GM23338 (cell line): ENCODE data around the gene PLA2R1. TPM values are rescaled to one million over a fixed set of nuclear protein-coding genes. Genes with fewer than 3 reads are reported as not detected.

Experiments
- ATAC-seq: fragments of 200-7000 bp; cut with Tn5 transposase; 3 replicates; pipeline ENCODE4 v1.9.1; 2020
- DNase-seq: peaks from one replicate; pipeline ENCODE4 v3.0.0-alpha.2; 2015; ENCODE audit warnings: low spot score
- H2AFZ ChIP-seq: fragments of 200-600 bp; sonication (generic); 2 replicates; pipeline ENCODE4 v1.8.0; 2016; ENCODE audit warnings: antibody characterized with exemption, mild to moderate bottlenecking, moderate library complexity
- H3F3A ChIP-seq: fragments of 200-600 bp; sonication (generic); replicated peaks from 2 replicates; pipeline ENCODE4 v1.8.0; 2017; ENCODE audit warnings: antibody characterized with exemption, mixed run types, low read depth
- H3K27ac ChIP-seq: fragments of 200-600 bp; sonication (generic); 2 replicates; pipeline ENCODE4 v1.6.1; 2016; ENCODE audit warnings: low read depth
- H3K27me3 ChIP-seq: fragments of 200-600 bp; sonication (generic); 2 replicates; pipeline ENCODE4 v1.8.0; 2016; ENCODE audit warnings: mild to moderate bottlenecking, mixed run types, moderate library complexity; ENCODE audit not compliant: insufficient read depth
- H3K36me3 ChIP-seq: fragments of 200-600 bp; sonication (generic); 2 replicates; pipeline ENCODE4 v1.8.0; 2016; ENCODE audit warnings: mild to moderate bottlenecking; ENCODE audit not compliant: insufficient read depth
- H3K4me1 ChIP-seq: fragments of 200-600 bp; sonication (generic); 2 replicates; pipeline ENCODE4 v1.8.0; 2016; ENCODE audit warnings: mild to moderate bottlenecking, moderate library complexity; ENCODE audit not compliant: insufficient read depth
- H3K4me2 ChIP-seq: fragments of 200-600 bp; sonication (generic); 2 replicates; pipeline ENCODE4 v1.7.1; 2017; ENCODE audit warnings: mixed run types
- H3K4me3 ChIP-seq: fragments of 200-600 bp; sonication (generic); 2 replicates; pipeline ENCODE4 v1.6.1; 2016; ENCODE audit warnings: mixed run types
- H3K79me2 ChIP-seq: fragments of 200-600 bp; sonication (generic); replicated peaks from 2 replicates; pipeline ENCODE4 v1.8.0; 2017; ENCODE audit warnings: mild to moderate bottlenecking; ENCODE audit not compliant: insufficient read depth
- H3K9me2 ChIP-seq: fragments of 200-600 bp; sonication (generic); 2 replicates; pipeline ENCODE4 v1.8.0; 2017; ENCODE audit not compliant: insufficient read depth
- H4K20me1 ChIP-seq: fragments of 200-600 bp; sonication (generic); replicated peaks from 2 replicates; pipeline ENCODE4 v1.8.0; 2017; ENCODE audit warnings: mild to moderate bottlenecking; ENCODE audit not compliant: insufficient read depth
- H3K27ac Mint-ChIP-seq: 2 replicates; pipeline ENCODE4 v1.8.0; 2020; ENCODE audit warnings: inconsistent platforms, mild to moderate bottlenecking, moderate library complexity, mixed read lengths
- H3K27me3 Mint-ChIP-seq: 3 replicates; pipeline ENCODE4 v1.8.0; 2022; ENCODE audit warnings: low read depth, mild to moderate bottlenecking, moderate library complexity, mixed read lengths, inconsistent platforms; ENCODE audit not compliant: insufficient read depth, poor library complexity
- H3K36me3 Mint-ChIP-seq: 3 replicates; pipeline ENCODE4 v1.8.0; 2021; ENCODE audit warnings: low read depth, mild to moderate bottlenecking, inconsistent platforms, moderate library complexity, mixed read lengths
- H3K4me1 Mint-ChIP-seq: 3 replicates; pipeline ENCODE4 v1.8.0; 2020; ENCODE audit warnings: mild to moderate bottlenecking, inconsistent platforms, mixed read lengths
- H3K4me3 Mint-ChIP-seq: 3 replicates; pipeline ENCODE4 v1.8.0; 2021; ENCODE audit warnings: moderate library complexity, mild to moderate bottlenecking, inconsistent platforms, mixed read lengths
- H3K9me3 Mint-ChIP-seq: 3 replicates; pipeline ENCODE4 v1.8.0; 2020; ENCODE audit warnings: moderate library complexity, mild to moderate bottlenecking, inconsistent platforms, mixed read lengths
- CREB1 ChIP-seq: fragments of 250-450 bp; sonication (Bioruptor Pico); IDR thresholded peaks from 2 replicates; pipeline ENCODE4 v1.5.0; 2020; ENCODE audit warnings: low read depth, mild to moderate bottlenecking, moderate library complexity
- CTCF ChIP-seq, 2 experiments: fragments of 200-600 bp in 1 of 2; sonication (generic) in 1 of 2; conservative IDR thresholded peaks; 2 replicates each; pipeline versions ENCODE4 v1.5.1 to v1.6.1; 2016 to 2017; ENCODE audit warnings: antibody characterized with exemption in 2 of 2, low read depth in 2 of 2, mild to moderate bottlenecking in 2 of 2, moderate library complexity in 1 of 2
- ETS1 ChIP-seq: IDR thresholded peaks from 2 replicates; pipeline ENCODE4 v1.6.1; 2016; ENCODE audit warnings: antibody characterized with exemption
- EZH2 ChIP-seq: fragments of 200-600 bp; sonication (generic); IDR thresholded peaks from one replicate; pipeline ENCODE4 v1.8.0; 2017; ENCODE audit warnings: antibody characterized with exemption, mild to moderate bottlenecking, low read depth; ENCODE audit not compliant: unreplicated experiment
- EZH2phosphoT487 ChIP-seq: fragments of 200-600 bp; sonication (generic); IDR thresholded peaks from one replicate; pipeline ENCODE4 v1.8.1; 2018; ENCODE audit warnings: antibody characterized with exemption; ENCODE audit not compliant: unreplicated experiment
- JUNB ChIP-seq: IDR thresholded peaks from one replicate; pipeline ENCODE4 v1.6.1; 2016; ENCODE audit warnings: antibody characterized with exemption; ENCODE audit not compliant: unreplicated experiment
- ZNF114 ChIP-seq: fragments of 250-450 bp; sonication (Bioruptor Pico); IDR thresholded peaks from 2 replicates; pipeline ENCODE4 v1.5.0; 2020; ENCODE audit warnings: mild to moderate bottlenecking, moderate library complexity
- ZNF331 ChIP-seq: fragments of 250-450 bp; sonication (Bioruptor Pico); IDR thresholded peaks from 2 replicates; pipeline ENCODE4 v1.5.0; 2020; ENCODE audit warnings: low read depth, mild to moderate bottlenecking, moderate library complexity
- ZNF462 ChIP-seq: fragments of 250-450 bp; sonication (Bioruptor Pico); IDR thresholded peaks from 2 replicates; pipeline ENCODE4 v1.5.0; 2020; ENCODE audit warnings: mild to moderate bottlenecking, moderate library complexity
- polyA plus RNA-seq: library from polyadenylated mRNA; unstranded; fragments of >200 nt; fragmentation: Nextera tagmentation; extraction: Ambion mirVana; gene quantifications from 2 replicates; pipeline ENCODE4 v1.2.1, GENCODE V29; 2016
- total RNA-seq: library from RNA; depleted of rRNA; stranded (reverse); fragments of >200 nt; shearing (Covaris generic); gene quantifications from 2 replicates; pipeline ENCODE4 v1.2.3, GENCODE V29; 2014

PLA2R1 gene
- total and polyA plus RNA-seq, 2 experiments from 2014 or later = 0.57 to 1.2 TPM

- H3K9me3 Mint-ChIP-seq = no peaks in the 10 kb centered on the region
- peaks cover 3% of the 10 kb centered on the region for H3K27me3 Mint-ChIP-seq
- no peaks in the 10 kb centered on the region for H3K36me3 Mint-ChIP-seq
- Histone ChIP-seq H3K79me2 (no peaks in the 10 kb centered on the region), H3K27ac (no peak overlapping the region), H3K4me2 (no peak overlapping the region), H4K20me1 (no peaks in the 10 kb centered on the region), H3K27me3 (no peaks in the 10 kb centered on the region), H3K36me3 (no peaks in the 10 kb centered on the region), H3F3A (no peaks in the 10 kb centered on the region), H3K9me2 (no peaks in the 10 kb centered on the region), H2AFZ (no peak overlapping the region), H3K4me1 (no peaks in the 10 kb centered on the region), H3K4me3 (no peak overlapping the region)
- no peak overlapping the region for H3K27ac Mint-ChIP-seq
- ATAC-seq (peak; percentile 95), DNase-seq (peak; percentile 87)
- H3K4me1 Mint-ChIP-seq = no peaks in the 10 kb centered on the region; the same call in 2 of the 3 replicates
- no peak overlapping the region for H3K4me3 Mint-ChIP-seq
- TF ChIP-seq CTCF (conservative IDR thresholded peaks at IDR 0.05; ENCODE audit: low read depth in 2 of 2) = peak; percentile 82 to 96
- no peak for TF ChIP-seq ZNF114 (CRISPR knock-in tag)
- no peak for TF ChIP-seq JUNB
- TF ChIP-seq EZH2phosphoT487 = no peak
These were observed 94.0 kb downstream of the PLA2R1 start for GRCh38 chr2:159968279-159968900.

- no peak overlapping the region for H2AFZ ChIP-seq
- H3K4me2 ChIP-seq = no peak overlapping the region
- no peaks in the 10 kb centered on the region for H4K20me1 ChIP-seq
- H3F3A ChIP-seq = no peaks in the 10 kb centered on the region
- no peaks in the 10 kb centered on the region for H3K27me3 ChIP-seq
- no peaks in the 10 kb centered on the region for H3K79me2 ChIP-seq
- H3K9me3 Mint-ChIP-seq = no peaks in the 10 kb centered on the region
- H3K4me3 Mint-ChIP-seq = no peak overlapping the region
- no peak overlapping the region for H3K27ac ChIP-seq
- H3K4me3 ChIP-seq = no peak overlapping the region
- peaks cover 5% of the 10 kb centered on the region for H3K27me3 Mint-ChIP-seq
- no peaks in the 10 kb centered on the region for H3K36me3 Mint-ChIP-seq
- DNase-seq = no peak
- peaks cover 8% of the 10 kb centered on the region for H3K4me1 Mint-ChIP-seq
- H3K9me2 ChIP-seq = no peaks in the 10 kb centered on the region; the same call in 1 of the 2 replicates
- H3K27ac Mint-ChIP-seq = no peak overlapping the region
- no peak for ATAC-seq
- peaks cover 12% of the 10 kb centered on the region for H3K4me1 ChIP-seq
- no peaks in the 10 kb centered on the region for H3K36me3 ChIP-seq
- no peak for TF ChIP-seq ZNF462 (CRISPR knock-in tag)
- no peak for TF ChIP-seq CREB1 (CRISPR knock-in tag)
- no peak for TF ChIP-seq EZH2
- no peak for TF ChIP-seq ZNF114 (CRISPR knock-in tag)
- TF ChIP-seq CTCF (conservative IDR thresholded peaks at IDR 0.05; ENCODE audit: low read depth in 2 of 2) = no peak
- no peak for TF ChIP-seq EZH2phosphoT487
- no peak for TF ChIP-seq ZNF331 (CRISPR knock-in tag)
- no peak for TF ChIP-seq JUNB
- no peak for TF ChIP-seq ETS1
These were observed 98.7 kb downstream of the PLA2R1 start for GRCh38 chr2:159963700-159964099.
